GM12878 (cell line): ENCODE results near the gene UBQLN1. TPM values are rescaled to one million over a fixed set of nuclear protein-coding genes. Genes with fewer than 3 reads are reported as not detected.

Source experiments
- ATAC-seq: fragments of 200-7000 bp; cut with Tn5 transposase; 3 replicates; pipeline ENCODE4 v1.9.1; 2020; ENCODE audit warnings: mild to moderate bottlenecking, moderate library complexity
- BruUV-seq: library from RNA; stranded (reverse); fragments of 400-500 nt; replicated peaks from 2 replicates; lab custom pipeline; 2021; lab: Mats Ljungman, UMichigan
- CTCF ChIA-PET: fragments of 300-600 bp; sonication (Branson Sonifier 250); formaldehyde crosslinking; extraction: SDS; loops from one replicate; lab custom pipeline; 2021; ENCODE audit warnings: inconsistent platforms; lab: Yijun Ruan, JAX
- POLR2A ChIA-PET: fragments of 350-600 bp; formaldehyde crosslinking; extraction: SDS; loops from one replicate; lab custom pipeline; 2021; ENCODE audit warnings: inconsistent platforms; lab: Charles Lee
- RAD21 ChIA-PET: fragments of 300-600 bp; sonication (Branson Sonifier 250); formaldehyde crosslinking; loops from one replicate; lab custom pipeline; 2023; ENCODE audit warnings: antibody characterized with exemption; ENCODE audit not compliant: unreplicated experiment; lab: Charles Lee
- SMC1A ChIA-PET: fragments of 300-600 bp; sonication (Branson Sonifier 250); formaldehyde crosslinking; loops from one replicate; lab custom pipeline; 2023; ENCODE audit not compliant: unreplicated experiment, uncharacterized antibody; lab: Charles Lee
- DNase-seq: peaks from one replicate; pipeline ENCODE4 v3.0.0-alpha.2; 2011; ENCODE audit warnings: low read depth, low spot score
- FAIRE-seq: peaks from 3 replicates; lab custom pipeline; 2011; peaks lifted over from hg19 to GRCh38; lab: Jason Lieb, UNC
- H2AFZ ChIP-seq: 2 replicates; pipeline ENCODE4 v1.6.0; 2011; ENCODE audit warnings: low read depth, low read length, control low read depth; ENCODE audit not compliant: control insufficient read depth
- H3K27ac ChIP-seq: 2 replicates; pipeline ENCODE4 v1.5.1; 2011; ENCODE audit warnings: control low read depth; ENCODE audit not compliant: control insufficient read depth, insufficient read depth
- H3K27me3 ChIP-seq, 2 experiments: replicated peaks in 1 of 2; 2 replicates each; pipeline versions ENCODE4 v1.6.0 to v1.6.1; 2011; ENCODE audit warnings: low read length in 1 of 2; ENCODE audit not compliant: control insufficient read depth in 2 of 2, insufficient read depth in 2 of 2
- H3K36me3 ChIP-seq, 2 experiments: 2 replicates each; pipeline ENCODE4 v1.5.1; 2011; ENCODE audit warnings: low read length in 1 of 2; ENCODE audit not compliant: control insufficient read depth in 2 of 2, insufficient read depth in 2 of 2
- H3K4me1 ChIP-seq: 2 replicates; pipeline ENCODE4 v1.6.1; 2011; ENCODE audit warnings: mild to moderate bottlenecking, low read length, moderate library complexity, mixed read lengths; ENCODE audit not compliant: control insufficient read depth, insufficient read depth
- H3K4me2 ChIP-seq: 2 replicates; pipeline ENCODE4 v1.6.0; 2011; ENCODE audit warnings: control low read depth; ENCODE audit not compliant: control insufficient read depth, insufficient read depth
- H3K4me3 ChIP-seq: fragments of 200-600 bp; sonication (generic); 2 replicates; pipeline ENCODE4 v1.5.1; 2016
- H3K79me2 ChIP-seq: 2 replicates; pipeline ENCODE4 v1.6.0; 2011; ENCODE audit warnings: low read length; ENCODE audit not compliant: control insufficient read depth, insufficient read depth
- H3K9ac ChIP-seq: 2 replicates; pipeline ENCODE4 v1.8.0; 2011; ENCODE audit warnings: low read length, control low read depth, mixed read lengths; ENCODE audit not compliant: control insufficient read depth, insufficient read depth
- H3K9me3 ChIP-seq: replicated peaks from 3 replicates; pipeline ENCODE4 v1.5.1; 2011; ENCODE audit warnings: mild to moderate bottlenecking, low read length; ENCODE audit not compliant: control insufficient read depth, insufficient read depth
- H4K20me1 ChIP-seq: 2 replicates; pipeline ENCODE4 v1.6.0; 2011; ENCODE audit not compliant: control insufficient read depth, insufficient read depth
- GATAD2B ChIP-seq: fragments of 450-650 bp; conservative IDR thresholded peaks from 2 replicates; pipeline ENCODE4 v1.6.1; 2017; ENCODE audit warnings: low read depth, mild to moderate bottlenecking, moderate library complexity
- NFXL1 ChIP-seq: fragments of 450-650 bp; IDR thresholded peaks from 2 replicates; pipeline ENCODE4 v1.6.1; 2017; ENCODE audit warnings: antibody characterized with exemption, mild to moderate bottlenecking, borderline replicate concordance
- POU2F2 ChIP-seq: IDR thresholded peaks from 3 replicates; pipeline ENCODE4 v1.6.1; 2011; ENCODE audit warnings: low read depth, mild to moderate bottlenecking, low read length, borderline replicate concordance
- RB1 ChIP-seq: fragments of 450-650 bp; formaldehyde crosslinking; IDR thresholded peaks from 2 replicates; pipeline ENCODE4 v1.6.1; 2017; ENCODE audit warnings: mild to moderate bottlenecking, borderline replicate concordance
- STAT1 ChIP-seq: fragments of 450-650 bp; conservative IDR thresholded peaks from 2 replicates; pipeline ENCODE4 v1.6.1; 2014; ENCODE audit warnings: antibody characterized with exemption, mild to moderate bottlenecking
- ZNF207 ChIP-seq: fragments of 450-650 bp; IDR thresholded peaks from 2 replicates; pipeline ENCODE4 v1.6.1; 2014; ENCODE audit warnings: antibody characterized with exemption, mild to moderate bottlenecking, borderline replicate concordance
- ZNF274 ChIP-seq: IDR thresholded peaks from one replicate; pipeline ENCODE4 v1.8.0; 2011; ENCODE audit not compliant: insufficient read length, insufficient read depth
- WGBS: methylation state at CpG from one replicate; pipeline ENCODE4 v1.1.6; 2016; ENCODE audit warnings: low lambda C conversion rate; ENCODE audit not compliant: insufficient replicate concordance, insufficient coverage; ENCODE audit errors: missing lambda C conversion rate; 5-methylcytosine and 5-hydroxymethylcytosine counted together
- in situ Hi-C: fragments of 300-500 bp; cut with MboI; formaldehyde crosslinking; loops from 9 replicates; pipeline ENCODE4 v1.14.3; 2018; ENCODE audit warnings: mixed read lengths
- intact Hi-C: fragments of 100-400 bp; cut with micrococcal nuclease; formaldehyde crosslinking; loops from one replicate; pipeline ENCODE4 v1.14.2; 2022; ENCODE audit not compliant: unreplicated experiment
- polyA plus RNA-seq, 11 experiments: library from polyadenylated mRNA; depleted of rRNA in 4 of 11; unstranded in 6 of 11; stranded (reverse) in 5 of 11; fragments of >200 nt; fragmentation: Nextera tagmentation in 4 of 11; fragmentation: Illumina TruSeq in 1 of 11; extraction: Ambion mirVana in 4 of 11; extraction: Trizol in 1 of 11; gene quantifications; 1 replicate in 1 of 11; 2 replicates in 10 of 11; pipeline versions ENCODE4 v1.2.1 to v1.2.3, GENCODE V29; 2011 to 2016; ENCODE audit warnings: inconsistent platforms in 2 of 11, missing spikeins in 2 of 11, low read depth in 1 of 11
- total RNA-seq, 4 experiments: library from RNA; depleted of rRNA in 3 of 4; stranded (reverse); fragments of >200 nt in 3 of 4; fragmentation: Illumina TruSeq in 1 of 4; extraction: Trizol in 1 of 4; gene quantifications; 2 replicates each; pipeline versions ENCODE4 v1.2.1 to v1.2.3, GENCODE V29; 2013 to 2021

The UBQLN1 gene
- total and polyA plus RNA-seq, 10 of the 15 experiments (the other 5 are each of a cell fraction or from before 2014, with no cell fraction given), result 12.4 to 118 (median 66.1) TPM

DNA sequence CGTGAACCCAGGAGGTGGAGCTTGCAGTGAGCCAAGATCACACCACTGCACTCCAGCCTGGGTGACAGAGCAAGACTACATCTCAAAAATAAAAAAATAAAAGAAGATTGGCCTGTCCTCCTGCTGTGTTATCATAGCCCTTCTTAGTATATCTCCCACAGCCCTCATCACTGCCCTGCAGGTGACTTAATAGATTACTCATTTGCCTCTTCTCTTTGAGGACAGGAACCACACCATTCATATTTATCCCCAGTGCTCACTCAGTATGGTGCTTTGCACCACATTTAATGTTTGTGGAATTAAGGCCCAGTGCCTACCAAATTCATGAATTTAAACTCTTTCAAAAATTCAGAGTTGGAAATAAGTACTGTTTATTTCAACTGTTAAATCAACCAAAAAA lies 74.5 kb downstream of the UBQLN1 start (continued):
- no peak for TF ChIP-seq GATAD2B
- no peak for TF ChIP-seq STAT1
- TF ChIP-seq ZNF274, result no peak

DNA sequence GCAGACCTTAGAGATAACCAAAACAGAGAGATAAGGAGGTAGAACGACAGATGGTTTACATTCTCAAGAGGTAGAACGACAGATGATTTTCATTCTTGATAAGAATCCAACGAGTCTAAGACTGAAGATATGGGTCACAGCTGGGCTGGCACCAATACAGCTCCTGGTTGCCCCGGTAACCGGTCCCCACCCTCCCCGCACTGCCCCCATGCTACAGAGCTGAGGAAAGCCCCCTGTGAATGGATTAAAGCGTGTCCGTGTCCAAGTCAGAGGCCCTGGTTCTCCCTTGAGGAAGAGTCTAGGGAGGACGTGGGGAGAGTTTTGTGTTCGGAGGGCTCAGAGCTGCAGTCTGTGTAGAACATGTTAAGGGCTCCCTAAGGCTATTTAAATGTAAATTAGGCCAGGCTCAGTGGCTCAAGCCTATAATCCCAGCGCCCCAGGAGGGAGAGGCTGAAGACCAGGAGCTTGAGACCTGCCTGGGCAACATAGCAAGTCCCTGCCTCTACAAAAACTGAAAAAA lies 76.8 kb downstream of the UBQLN1 start:
- Histone ChIP-seq H3K9ac (no peak overlapping the region), H3K4me1 (0 out of 2 replicates have a peak, but pooled peaks cover 3% of the 10 kb centered on the region), H3K9me3 (no peaks in the 10 kb centered on the region), H3K27ac (no peak overlapping the region), H3K4me2 (no peak overlapping the region), H3K36me3 (peaks cover 0 to 8% of the 10 kb centered on the region in 2 experiments), H3K4me3 (no peak overlapping the region), H3K27me3 (no peaks in the 10 kb centered on the region), H2AFZ (no peak overlapping the region), H3K79me2 (no peaks in the 10 kb centered on the region), H4K20me1 (no peaks in the 10 kb centered on the region)
- FAIRE-seq (no peak), DNase-seq (no peak), ATAC-seq (no peak)
- CTCF ChIA-PET, result interaction anchor here (1.3 to 2.2 kb wide), 2 partner anchors 10 to 29 kb away, joined by 3 to 11 read pairs; no protein-coding TSS in a partner anchor
- in situ Hi-C loops (no loop called here), intact Hi-C loops (no loop called here)
- RAD21 ChIA-PET, result interaction anchor here (0.7 kb wide), 1 partner anchor 1606 kb away, joined by 3 read pairs; no protein-coding TSS in a partner anchor
- 95% methylated on average over 9 of the region's 11 CpGs for WGBS
- BruUV-seq, result no TSS peak
- SMC1A ChIA-PET, result interaction anchor here (0.8 to 2.3 kb wide), 2 partner anchors 10 kb away, joined by 3 to 6 read pairs; no protein-coding TSS in a partner anchor
- POLR2A ChIA-PET, result interaction anchor here (0.6 to 1.1 kb wide), 3 partner anchors 11 to 57 kb away, joined by 3 to 8 read pairs (median 6); no protein-coding TSS in a partner anchor
- TF ChIP-seq POU2F2 (no peak), NFXL1 (no peak), RB1 (no peak), ZNF207 (no peak)
